Hypothalamus (tissue), 51 donors: ENCODE data around the gene RELA.

Experiments
- DNase-seq, 51 donors: peaks; one replicate each; lab custom pipeline; 2025; lab: John Stamatoyannopoulos, UW

RELA gene

DNA sequence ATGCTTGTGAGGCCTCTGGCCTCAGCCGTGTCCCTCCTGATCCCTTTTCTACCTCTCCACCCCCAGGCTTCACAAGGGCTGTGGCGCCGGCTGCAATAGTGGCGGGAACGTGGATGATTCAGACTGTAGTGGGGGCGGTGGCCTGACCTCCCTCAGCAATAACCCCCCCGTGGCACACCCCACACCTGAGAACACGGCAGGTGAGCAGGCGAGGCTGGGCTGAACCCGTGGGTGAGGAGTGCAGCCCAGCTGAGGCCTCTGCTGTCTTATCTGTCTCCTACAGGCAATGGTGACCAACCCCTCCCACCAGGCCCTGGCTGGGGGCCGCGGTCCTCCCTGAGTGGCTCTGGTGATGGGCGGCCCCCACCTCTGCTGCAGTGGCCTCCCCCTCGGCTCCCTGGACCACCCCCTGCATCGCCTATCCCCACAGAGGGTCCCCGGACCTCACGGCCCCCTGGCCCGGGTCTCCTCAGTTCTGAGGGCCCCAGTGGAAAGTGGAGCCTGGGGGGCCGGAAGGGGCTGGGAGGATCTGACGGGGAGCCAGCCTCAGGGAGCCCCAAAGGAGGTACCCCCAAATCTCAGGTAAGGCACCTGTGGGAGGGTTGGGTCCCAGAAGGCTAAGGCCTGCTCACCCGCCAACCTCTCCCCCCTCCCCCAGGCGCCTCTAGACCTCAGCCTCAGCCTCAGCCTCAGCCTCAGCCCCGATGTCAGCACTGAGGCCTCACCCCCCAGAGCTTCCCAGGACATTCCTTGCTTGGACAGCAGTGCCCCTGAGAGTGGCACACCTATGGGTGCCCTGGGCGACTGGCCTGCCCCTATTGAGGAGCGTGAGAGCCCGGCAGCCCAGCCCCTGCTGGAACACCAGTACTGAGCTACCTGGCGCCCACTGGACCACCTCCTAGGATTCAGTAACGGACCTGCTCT is 26.3 kb downstream of the RELA start:
- no peak for DNase-seq

DNA sequence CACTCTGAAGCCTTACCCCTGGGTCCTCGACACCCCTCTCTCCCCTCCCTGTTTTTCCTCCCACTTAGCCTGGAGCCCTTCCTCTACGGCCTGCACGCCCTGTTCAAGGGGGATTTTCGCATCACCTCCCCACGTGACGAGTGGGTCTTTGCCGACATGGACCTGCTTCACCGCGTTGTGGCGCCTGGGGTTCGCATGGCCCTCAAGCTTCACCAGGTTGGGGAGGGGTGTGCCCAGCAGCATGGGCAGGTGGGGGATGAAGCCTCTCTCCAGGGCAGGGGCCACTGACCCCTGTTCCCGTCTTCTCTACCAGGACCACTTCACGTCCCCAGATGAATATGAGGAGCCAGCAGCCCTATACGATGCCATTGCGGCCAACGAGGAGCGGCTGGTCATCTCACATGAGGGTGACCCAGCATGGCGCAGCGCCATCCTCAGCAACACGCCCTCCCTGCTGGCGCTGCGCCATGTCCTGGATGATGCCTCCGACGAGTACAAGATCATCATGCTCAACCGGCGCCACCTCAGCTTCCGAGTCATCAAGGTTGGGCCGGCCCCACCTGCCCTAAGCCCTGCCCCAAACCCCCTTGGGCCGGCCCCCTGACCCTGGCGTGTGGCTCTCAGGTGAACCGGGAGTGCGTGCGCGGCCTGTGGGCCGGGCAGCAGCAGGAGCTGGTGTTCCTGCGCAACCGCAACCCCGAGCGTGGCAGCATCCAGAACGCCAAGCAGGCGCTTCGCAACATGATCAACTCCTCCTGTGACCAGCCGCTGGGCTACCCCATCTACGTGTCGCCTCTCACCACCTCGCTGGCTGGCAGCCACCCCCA is 27.6 kb downstream of the RELA start:
- DNase-seq = no peak

DNA sequence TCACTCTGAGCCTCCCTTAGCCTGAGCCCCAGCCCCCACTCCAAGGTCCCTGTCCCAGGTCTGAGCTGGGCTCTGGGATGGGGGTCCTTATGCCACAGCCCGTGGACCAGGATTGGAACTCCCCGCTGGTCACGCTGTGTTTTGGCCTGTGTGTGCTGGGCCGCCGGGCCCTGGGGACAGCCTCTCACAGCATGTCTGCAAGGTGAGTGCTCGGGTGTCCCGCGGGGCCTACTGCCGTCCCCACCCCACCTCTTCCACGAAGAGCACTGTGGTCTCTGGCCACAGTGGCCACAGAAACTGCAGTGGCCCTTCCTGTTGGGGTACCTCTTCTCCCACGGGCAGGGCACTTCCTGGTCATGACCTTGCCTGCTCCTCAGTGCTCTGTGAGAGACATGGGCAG is 28.3 kb downstream of the RELA start:
- no peak for DNase-seq

DNA sequence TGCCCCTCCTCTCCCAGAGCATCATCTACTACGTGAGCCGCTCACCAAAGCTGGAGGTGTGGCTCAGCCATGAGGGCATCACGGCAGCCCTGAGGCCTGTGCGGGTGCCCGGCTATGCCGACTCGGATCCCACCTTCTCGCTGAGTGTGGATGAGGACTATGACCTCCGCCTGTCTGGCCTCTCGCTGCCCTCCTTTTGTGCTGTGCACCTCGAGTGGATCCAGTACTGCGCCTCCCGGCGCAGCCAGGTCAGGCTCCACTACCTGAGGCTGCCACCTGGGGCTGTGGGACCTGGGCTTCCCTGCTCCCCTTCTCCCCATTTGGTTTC is 28.6 kb downstream of the RELA start:
- no peak for DNase-seq

DNA sequence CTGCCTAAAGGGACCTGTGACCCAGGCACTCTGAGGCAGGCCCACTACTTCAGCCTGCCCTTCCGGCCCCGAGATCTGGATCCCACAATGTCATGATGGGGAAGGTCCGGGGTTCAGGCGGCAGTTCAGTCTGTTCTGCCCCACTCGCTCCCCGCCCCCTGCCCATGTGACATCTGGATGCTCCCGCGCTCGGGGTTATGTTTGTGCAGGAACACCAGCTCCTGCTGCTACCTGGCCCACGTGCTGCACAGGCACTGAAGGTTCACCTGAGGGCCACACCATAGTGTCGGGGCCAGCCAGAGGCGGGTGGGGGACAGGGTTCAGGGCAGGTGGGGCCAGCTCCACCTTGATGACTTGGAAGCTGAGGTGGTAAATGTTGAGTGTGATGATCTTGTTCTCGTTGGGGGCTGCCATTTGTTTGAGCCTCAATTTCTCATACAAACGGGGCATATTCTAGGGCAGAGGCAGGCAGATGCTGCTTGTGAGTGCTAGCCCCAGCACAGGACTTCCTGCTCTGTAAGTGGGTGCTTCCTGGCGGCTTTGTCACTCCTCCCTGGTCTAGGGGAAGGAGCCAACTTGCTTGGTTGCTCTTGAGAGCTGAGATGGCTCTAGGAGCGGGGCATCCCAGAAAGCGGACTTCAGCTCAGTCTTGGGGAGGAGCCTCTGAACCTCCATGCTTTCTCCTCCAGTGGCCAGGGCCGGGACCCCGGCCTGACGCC is 29.2 kb downstream of the RELA start:
- no peak for DNase-seq

DNA sequence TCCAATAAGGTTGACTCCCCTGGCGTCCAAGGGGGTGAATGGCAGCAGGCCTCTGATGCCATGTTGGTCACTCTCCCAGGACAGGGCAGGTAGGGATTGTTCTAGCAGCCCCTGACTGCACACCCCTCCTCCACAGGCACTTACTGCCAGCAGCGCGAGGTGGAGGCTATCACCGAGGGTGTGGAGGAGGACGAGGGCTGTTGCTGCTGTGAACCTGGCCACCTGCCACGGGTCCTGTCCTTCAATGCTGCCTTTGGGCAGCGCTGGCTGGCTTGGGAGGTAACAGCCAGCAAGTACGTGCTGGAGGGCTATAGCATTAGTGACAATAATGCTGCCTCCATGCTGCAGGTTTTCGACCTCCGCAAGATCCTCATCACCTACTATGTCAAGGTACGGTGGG is 32.5 kb downstream of the RELA start:
- DNase-seq = no peak

DNA sequence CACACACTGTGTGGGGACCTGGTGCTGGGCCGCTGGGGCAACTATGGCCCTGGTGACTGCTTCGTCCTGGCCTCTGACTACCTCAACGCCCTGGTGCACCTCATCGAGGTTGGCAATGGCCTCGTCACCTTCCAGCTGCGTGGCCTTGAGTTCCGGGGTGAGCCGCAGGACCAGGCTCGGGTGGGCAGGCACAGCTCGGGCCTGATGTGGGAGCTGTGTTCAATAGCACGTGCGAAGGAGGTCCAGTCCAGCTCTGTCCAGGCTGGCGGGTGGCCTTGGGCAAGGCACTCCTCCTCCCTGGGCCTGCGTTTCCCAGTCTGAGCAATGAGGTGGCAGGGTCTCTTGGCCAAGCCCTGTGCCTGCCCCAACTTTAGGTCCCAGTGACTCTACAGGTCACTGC is 33.1 kb downstream of the RELA start:
- DNase-seq = no peak

DNA sequence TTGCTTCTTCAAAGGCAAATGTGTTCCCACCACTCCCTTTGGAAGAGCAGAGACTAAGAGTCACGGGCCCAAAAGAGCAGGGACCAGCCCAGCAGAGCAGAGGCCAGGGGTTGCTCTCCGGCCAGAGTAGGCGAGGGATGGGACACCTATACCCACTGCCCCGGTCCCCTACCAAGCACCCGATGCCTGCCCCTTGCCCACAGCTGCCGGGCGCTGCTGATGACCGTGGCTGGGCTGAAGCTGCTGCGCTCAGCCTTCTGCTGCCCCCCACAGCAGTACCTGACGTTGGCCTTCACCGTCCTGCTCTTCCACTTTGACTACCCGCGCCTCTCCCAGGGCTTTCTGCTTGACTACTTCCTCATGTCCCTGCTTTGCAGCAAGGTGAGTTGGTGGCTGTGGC is 35.5 kb downstream of the RELA start:
- DNase-seq = no peak

DNA sequence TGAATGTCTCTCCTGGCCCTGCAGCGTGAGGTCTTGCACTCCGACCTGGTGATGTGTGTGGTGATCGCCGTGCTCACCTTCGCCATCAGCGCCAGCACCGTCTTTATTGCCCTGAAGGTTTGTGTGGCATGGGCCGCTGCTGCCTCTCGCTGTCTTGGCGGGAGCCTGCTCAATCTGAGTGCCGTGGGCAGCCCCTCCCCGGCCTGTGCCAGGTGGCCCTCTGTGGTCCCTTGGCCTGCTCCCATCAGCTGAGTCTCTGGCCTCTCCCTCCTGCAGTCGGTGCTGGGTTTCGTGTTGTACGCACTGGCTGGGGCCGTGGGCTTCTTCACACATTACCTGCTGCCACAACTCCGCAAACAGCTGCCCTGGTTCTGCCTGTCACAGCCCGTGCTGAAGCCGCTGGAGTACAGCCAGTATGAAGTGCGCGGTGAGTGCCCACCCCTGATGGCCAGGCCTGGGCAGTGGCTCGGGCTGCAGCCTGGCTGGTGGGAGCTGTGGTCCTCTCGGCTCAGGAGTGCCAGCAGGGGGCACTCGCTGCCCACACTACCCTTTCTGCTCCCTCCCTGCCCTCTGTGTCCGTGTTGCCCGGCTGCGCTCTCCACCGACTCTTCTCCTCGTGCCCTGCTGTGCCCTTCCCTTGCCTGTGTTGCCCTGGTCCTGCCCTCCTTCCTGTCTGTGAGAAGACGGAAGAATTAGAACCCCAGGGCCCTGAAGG is 36.9 kb downstream of the RELA start:
- DNase-seq = peak in 43 of 51 donors; percentile 11 to 79 (median 49)

DNA sequence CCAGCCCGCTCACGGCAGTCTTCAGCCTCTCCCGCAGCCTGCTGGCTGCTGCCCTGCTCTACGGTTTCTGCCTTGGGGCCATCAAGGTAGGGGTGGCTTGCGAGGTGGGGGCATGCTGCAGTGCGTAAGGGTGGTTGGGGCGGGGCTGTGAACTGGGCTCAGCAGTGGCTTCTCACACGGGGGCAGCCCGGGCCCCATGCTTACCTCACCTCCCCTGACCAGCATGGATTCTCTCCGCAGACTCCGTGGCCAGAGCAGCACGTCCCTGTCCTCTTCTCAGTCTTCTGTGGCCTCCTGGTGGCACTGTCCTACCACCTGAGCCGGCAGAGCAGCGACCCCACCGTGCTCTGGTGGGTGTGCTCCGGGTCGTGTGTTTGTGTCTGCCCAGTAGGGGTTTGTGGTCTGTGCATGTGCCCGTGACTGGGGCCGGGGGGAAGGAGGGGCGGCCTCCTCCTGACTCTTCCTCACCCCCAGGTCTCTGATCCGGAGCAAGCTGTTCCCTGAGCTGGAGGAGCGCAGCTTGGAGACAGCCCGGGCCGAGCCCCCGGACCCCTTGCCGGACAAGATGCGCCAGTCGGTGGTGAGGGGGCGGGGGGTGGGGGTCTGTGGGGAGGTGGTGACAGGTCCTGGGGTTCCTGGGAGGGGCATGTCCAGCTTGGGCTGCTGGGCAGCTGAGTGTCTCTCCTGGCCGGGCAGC is 37.6 kb downstream of the RELA start:
- no peak for DNase-seq

DNA sequence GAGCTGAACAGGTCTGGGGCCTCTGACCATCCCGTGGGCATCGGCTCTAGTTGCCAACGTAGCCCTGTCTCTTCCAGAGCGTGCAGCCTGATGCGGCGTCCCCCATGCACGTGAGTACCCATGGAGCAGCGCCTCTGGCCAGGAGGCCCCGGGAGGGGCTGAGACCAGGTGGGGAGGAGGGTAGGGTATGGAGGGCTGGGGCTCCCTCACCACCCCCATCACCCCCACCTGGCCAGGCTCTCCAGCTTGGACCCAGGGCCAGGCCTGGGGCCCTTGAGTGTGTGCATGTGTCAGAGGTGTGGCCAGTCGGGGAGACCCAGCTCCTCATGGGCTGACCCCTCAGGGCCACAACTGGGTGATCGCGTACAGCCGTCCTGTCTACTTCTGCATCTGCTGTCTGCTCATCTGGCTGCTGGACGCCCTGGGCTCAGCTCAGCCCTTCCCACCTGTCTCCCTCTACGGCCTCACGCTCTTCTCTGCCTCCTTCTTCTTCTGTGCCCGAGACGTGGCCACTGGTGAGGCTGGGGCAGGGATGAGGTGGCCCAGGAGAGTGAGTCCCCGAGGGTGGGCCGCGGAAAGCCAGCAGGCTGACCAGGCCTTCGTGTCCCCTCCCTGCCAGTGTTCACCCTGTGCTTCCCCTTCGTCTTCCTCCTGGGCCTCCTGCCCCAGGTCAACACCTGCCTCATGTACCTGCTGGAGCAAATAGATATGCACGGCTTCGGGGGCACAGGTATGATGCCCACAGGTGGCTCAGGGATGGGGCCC is 38.7 kb downstream of the RELA start:
- no peak for DNase-seq

DNA sequence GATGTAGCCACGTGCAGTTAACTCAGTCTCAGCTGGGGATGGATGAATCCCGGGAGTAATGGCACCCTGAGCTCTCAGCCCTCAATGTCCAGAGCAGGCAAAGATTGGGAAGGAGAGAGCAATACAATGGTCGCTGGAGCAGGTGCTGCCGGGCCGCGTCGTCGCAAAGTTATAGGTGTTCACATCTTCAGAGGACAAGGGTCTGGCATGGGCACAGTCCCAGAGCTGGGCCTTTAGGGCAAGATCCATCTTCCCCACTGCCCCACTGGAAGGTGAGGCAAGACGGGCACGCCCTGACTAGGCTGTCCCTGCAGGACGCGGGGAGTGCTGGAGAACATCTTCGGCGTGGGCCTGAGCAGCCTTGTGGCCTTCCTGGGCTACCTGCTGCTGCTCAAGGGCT is 39.5 kb downstream of the RELA start:
- DNase-seq = no peak

DNA sequence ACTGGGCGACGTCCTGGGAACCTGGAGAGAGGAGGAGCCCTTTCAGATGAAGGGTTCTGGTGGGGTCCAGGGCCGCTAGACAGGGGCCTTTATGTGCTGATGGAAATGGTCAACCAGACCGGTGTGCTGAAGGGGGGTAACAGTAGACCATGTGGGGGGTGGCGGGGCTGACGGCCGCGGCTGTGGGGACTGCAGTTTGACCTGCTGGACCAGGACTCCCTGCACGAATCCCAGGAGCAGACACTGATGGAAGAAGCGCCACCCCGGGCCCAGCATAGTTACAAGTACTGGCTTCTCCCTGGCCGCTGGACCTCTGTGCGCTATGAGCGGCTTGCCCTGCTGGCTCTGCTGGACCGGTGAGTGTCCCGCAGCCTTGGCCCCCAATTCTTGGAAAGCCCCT is 40.7 kb downstream of the RELA start:
- DNase-seq = no peak

DNA sequence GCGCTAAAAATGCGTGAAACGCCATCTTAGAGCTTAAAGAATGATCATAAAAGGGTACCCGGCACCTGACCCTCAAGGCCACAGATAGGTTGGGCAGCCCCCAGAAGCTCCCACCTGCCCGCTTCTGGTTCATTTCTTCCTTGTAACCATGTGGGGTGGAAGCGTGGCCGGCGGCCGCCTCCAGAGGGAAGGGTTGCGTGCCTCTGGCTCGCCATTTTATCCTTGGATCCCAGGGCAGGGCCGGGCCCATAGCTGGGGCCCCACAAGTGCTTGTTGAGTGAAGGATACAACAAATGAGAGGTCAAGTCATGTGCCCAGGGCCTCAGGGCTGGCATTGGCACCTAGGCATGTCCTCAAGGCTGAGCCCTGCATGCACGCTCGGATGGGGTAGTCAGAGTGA is 41.3 kb downstream of the RELA start:
- DNase-seq = no peak

DNA sequence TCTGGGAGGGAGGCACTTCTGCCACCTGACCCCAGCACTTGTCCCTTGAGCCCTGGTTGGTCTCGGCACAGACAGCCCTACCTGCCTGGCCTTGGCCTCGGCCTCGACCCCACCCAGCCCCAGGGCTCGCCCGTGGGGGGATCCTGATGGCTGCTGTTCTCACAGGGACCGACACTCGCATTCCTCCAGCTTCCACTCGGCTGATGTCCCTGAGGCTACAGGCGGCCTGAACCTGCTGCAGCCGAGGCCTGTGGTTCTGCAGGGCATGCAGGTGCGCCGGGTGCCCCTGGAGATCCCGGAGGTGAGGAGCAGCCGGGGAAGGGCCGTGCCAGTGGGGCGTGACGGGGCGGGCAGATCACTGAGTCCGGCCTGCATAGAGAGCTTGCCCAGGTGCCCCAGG is 42.0 kb downstream of the RELA start:
- no peak for DNase-seq

DNA sequence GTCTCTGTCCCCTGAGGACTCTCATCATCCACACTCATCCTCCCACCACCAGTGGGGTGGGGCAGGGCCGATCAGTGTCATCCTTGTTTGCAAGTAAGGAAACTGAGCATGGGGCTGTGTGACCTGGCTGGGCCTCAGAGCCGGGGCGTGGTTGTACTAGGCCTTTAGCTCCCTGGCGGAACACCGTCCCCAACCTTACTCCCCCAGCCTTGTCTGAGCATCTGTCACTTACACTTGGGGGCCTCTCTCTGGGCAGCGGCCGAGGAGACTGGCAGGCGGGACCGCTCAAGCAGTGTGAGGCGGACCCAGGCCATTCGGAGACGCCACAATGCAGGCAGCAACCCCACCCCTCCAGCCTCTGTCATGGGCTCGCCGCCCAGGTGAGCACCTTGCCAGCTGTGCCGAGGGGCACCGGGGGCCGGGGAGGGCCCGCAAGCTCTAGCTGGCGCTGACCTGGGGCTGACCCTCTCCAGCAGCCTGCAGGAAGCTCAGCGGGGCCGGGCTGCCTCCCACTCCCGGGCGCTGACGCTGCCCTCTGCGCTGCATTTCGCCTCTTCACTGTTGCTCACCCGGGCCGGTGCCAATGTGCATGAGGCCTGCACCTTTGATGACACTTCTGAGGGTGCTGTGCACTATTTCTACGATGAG is 43.3 kb downstream of the RELA start:
- DNase-seq = no peak

DNA sequence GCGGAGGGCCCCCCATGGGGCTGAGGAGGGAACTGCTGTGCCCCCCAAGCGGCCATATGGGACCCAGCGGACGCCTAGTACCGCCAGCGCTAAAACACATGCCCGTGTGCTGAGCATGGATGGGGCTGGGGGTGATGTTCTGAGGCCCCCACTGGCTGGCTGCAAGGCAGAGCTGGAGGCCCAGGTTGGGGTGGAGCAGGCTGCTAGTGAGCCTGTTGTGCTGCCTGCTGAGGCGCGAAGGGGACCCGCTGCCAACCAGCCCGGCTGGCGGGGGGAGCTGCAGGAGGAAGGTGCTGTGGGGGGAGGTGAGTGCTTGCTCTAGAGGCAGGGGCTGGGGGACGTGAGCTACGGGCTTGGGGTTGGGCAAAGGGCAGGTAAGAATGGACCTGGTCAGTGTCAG is 44.0 kb downstream of the RELA start:
- DNase-seq = no peak

DNA sequence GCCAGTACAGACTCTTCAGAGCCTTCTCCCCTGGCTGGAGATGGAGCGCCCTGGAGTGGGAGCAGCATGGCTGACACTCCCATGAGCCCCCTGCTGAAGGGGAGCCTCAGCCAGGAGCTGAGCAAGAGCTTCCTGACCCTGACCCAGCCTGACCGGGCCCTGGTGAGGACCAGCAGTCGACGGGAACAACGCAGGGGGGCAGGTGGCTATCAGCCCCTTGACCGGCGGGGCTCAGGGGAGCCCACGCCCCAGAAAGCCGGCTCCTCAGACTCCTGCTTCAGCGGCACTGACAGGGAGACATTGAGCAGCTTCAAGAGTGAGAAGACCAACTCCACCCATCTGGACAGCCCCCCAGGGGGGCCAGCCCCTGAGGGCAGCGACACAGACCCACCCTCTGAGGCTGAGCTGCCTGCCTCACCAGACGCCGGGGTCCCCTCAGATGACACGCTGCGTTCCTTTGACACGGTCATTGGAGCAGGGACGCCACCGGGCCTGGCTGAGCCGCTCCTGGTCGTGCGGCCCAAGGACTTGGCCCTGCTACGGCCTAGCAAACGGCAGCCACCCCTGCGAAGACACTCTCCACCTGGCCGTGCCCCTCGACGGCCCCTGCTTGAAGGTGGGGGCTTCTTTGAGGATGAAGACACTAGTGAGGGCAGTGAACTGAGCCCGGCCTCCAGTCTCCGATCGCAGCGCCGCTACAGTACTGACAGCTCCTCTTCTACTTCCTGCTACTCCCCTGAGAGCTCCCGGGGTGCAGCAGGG is 44.5 kb downstream of the RELA start:
- DNase-seq = no peak
